Activated naive CD4-positive, alpha-beta T cell treated with anti-CD3 and anti-CD28 coated beads, Interleukin-2, amount 10 ng/mL, durations not matched to agents 7 days and 5 days (primary cell): Measurements from ENCODE around the gene TPK1.
"Not testable (repeated sequence)": the region's sequence is repeated elsewhere in the genome, so short reads cannot be mapped to it uniquely, and the experiment has no call there.

Source experiments
- CTCF ChIA-PET: fragments of 350-600 bp; sonication (Branson Sonifier 250); formaldehyde crosslinking; loops from one replicate; lab custom pipeline; 2021; ENCODE audit warnings: antibody characterized with exemption; lab: Charles Lee
- DNase-seq: peaks from one replicate; pipeline ENCODE4 v3.0.0-alpha.2; 2020
- H3K27ac Mint-ChIP-seq: one replicate; pipeline ENCODE4 v1.8.0; 2021; ENCODE audit warnings: mild to moderate bottlenecking, moderate library complexity, mixed read lengths
- H3K27me3 Mint-ChIP-seq: one replicate; pipeline ENCODE4 v1.8.0; 2021; ENCODE audit warnings: mild to moderate bottlenecking, mixed read lengths
- H3K36me3 Mint-ChIP-seq: one replicate; pipeline ENCODE4 v1.8.0; 2021; ENCODE audit warnings: mixed read lengths
- H3K4me1 Mint-ChIP-seq: one replicate; pipeline ENCODE4 v1.8.0; 2021; ENCODE audit warnings: mixed read lengths
- H3K4me3 Mint-ChIP-seq: one replicate; pipeline ENCODE4 v1.8.0; 2021; ENCODE audit warnings: mild to moderate bottlenecking, moderate library complexity, mixed read lengths
- H3K9me3 Mint-ChIP-seq: one replicate; pipeline ENCODE4 v1.8.0; 2021; ENCODE audit warnings: mixed read lengths

The TPK1 gene

GRCh38 chr7:144575456-144575855 lies 260.4 kb downstream of the TPK1 start:
- H3K27ac Mint-ChIP-seq = no peak overlapping the region

DNA sequence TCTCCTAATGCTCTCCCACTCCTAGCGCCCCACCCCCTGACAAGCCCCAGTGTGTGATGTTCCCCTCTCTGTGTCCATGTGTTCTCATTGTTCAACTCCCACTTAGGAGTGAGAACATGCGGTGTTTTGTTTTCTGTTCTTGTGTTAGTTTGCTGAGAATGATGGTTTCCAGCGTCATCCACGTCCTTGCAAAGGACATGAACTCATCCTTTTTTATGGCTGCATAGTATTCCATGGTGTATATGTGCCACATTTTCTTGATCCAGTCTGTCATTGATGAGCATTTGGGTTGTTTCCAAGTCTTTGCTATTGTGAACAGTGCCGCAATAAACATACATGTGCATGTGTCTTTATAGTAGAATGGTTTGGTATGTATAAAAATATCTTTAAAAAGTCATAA lies 261.1 kb downstream of the TPK1 start:
- DNase-seq, H3K4me1 Mint-ChIP-seq, H3K4me3 Mint-ChIP-seq, H3K27me3 Mint-ChIP-seq, H3K27ac Mint-ChIP-seq, CTCF ChIA-PET, H3K9me3 Mint-ChIP-seq, H3K36me3 Mint-ChIP-seq: not testable (repeated sequence)

More at GRCh38 chr7:144575456-144575855, 260.4 kb downstream of the TPK1 start:
- no peak overlapping the region for H3K4me3 Mint-ChIP-seq
- CTCF ChIA-PET = no interaction called here
- H3K4me1 Mint-ChIP-seq = no peaks in the 10 kb centered on the region
- H3K9me3 Mint-ChIP-seq = no peaks in the 10 kb centered on the region
- no peaks in the 10 kb centered on the region for H3K27me3 Mint-ChIP-seq
- no peaks in the 10 kb centered on the region for H3K36me3 Mint-ChIP-seq
- DNase-seq = no peak

GRCh38 chr7:144568233-144568632 lies 267.6 kb downstream of the TPK1 start:
- no peak for DNase-seq
- Mint-ChIP-seq H3K27me3 (no peaks in the 10 kb centered on the region), H3K36me3 (no peaks in the 10 kb centered on the region), H3K4me3 (no peak overlapping the region), H3K9me3 (no peaks in the 10 kb centered on the region), H3K4me1 (no peaks in the 10 kb centered on the region), H3K27ac (no peak overlapping the region)
- CTCF ChIA-PET = no interaction called here

- DNase-seq = no peak
- H3K36me3 Mint-ChIP-seq = no peaks in the 10 kb centered on the region
- H3K9me3 Mint-ChIP-seq = no peaks in the 10 kb centered on the region
- H3K4me3 Mint-ChIP-seq = no peak overlapping the region
- H3K27me3 Mint-ChIP-seq = no peaks in the 10 kb centered on the region
- no peaks in the 10 kb centered on the region for H3K4me1 Mint-ChIP-seq
- no peak overlapping the region for H3K27ac Mint-ChIP-seq
- CTCF ChIA-PET = no interaction called here
Observed at GRCh38 chr7:144565586-144565985, 270.3 kb downstream of the TPK1 start.

DNA sequence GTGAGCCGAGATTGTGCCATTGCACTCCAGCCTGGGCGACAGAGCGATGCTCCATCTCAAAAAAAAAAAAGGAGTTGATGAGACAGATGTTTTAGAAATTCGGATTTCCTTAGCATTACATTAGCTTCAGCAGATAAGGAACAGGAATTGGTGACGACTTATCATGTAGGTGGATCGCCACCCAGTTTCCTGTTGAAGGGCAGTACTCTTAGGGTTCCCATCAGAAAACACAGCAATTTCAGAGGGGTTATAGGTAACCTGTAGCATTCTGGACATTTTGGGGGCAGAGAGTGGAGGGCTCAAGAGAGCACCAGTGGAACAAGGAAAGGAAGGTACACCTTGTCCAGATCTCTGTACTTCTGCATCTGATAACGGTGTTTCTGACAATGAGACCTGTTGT lies 286.0 kb downstream of the TPK1 start:
- Mint-ChIP-seq H3K27me3 (no peaks in the 10 kb centered on the region), H3K36me3 (no peaks in the 10 kb centered on the region), H3K27ac (no peak overlapping the region), H3K4me3 (no peak overlapping the region), H3K4me1 (no peaks in the 10 kb centered on the region), H3K9me3 (no peaks in the 10 kb centered on the region)
- DNase-seq = no peak
- CTCF ChIA-PET = no interaction called here

GRCh38 chr7:144548556-144548955 lies 287.3 kb downstream of the TPK1 start:
- H3K4me1 Mint-ChIP-seq = no peaks in the 10 kb centered on the region
- no peak overlapping the region for H3K4me3 Mint-ChIP-seq
- H3K9me3 Mint-ChIP-seq = no peaks in the 10 kb centered on the region
- CTCF ChIA-PET = no interaction called here
- H3K27ac Mint-ChIP-seq = no peak overlapping the region
- no peaks in the 10 kb centered on the region for H3K36me3 Mint-ChIP-seq
- H3K27me3 Mint-ChIP-seq = no peaks in the 10 kb centered on the region
- no peak for DNase-seq

GRCh38 chr7:144547888-144548287 lies 288.0 kb downstream of the TPK1 start:
- H3K4me1 Mint-ChIP-seq = no peaks in the 10 kb centered on the region
- no peak overlapping the region for H3K4me3 Mint-ChIP-seq
- CTCF ChIA-PET = no interaction called here
- no peaks in the 10 kb centered on the region for H3K27me3 Mint-ChIP-seq
- no peak overlapping the region for H3K27ac Mint-ChIP-seq
- no peaks in the 10 kb centered on the region for H3K36me3 Mint-ChIP-seq
- H3K9me3 Mint-ChIP-seq = no peaks in the 10 kb centered on the region
- DNase-seq = no peak

DNA sequence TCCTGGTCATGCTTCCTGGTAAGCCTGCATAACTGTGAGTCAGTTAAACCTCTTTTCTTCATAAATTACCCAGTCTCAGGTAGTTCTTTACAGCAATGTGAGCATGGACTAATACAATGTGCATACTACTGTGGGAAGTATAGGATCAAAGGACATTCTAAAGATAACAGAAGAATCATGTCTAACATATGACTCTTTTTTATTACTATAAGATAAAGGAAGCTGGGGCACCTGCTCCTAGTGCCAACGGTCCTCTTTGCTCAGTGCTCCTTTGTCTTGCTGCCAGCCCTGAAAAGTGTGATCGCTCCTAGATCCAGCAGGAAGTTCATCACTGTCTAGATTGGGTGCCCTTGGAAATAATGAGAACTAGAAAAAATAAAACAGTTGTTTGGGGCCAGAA lies 289.1 kb downstream of the TPK1 start:
- CTCF ChIA-PET = no interaction called here
- no peaks in the 10 kb centered on the region for H3K4me1 Mint-ChIP-seq
- no peak overlapping the region for H3K4me3 Mint-ChIP-seq
- H3K9me3 Mint-ChIP-seq = no peaks in the 10 kb centered on the region
- no peak for DNase-seq
- no peak overlapping the region for H3K27ac Mint-ChIP-seq
- H3K27me3 Mint-ChIP-seq = no peaks in the 10 kb centered on the region
- no peaks in the 10 kb centered on the region for H3K36me3 Mint-ChIP-seq

DNA sequence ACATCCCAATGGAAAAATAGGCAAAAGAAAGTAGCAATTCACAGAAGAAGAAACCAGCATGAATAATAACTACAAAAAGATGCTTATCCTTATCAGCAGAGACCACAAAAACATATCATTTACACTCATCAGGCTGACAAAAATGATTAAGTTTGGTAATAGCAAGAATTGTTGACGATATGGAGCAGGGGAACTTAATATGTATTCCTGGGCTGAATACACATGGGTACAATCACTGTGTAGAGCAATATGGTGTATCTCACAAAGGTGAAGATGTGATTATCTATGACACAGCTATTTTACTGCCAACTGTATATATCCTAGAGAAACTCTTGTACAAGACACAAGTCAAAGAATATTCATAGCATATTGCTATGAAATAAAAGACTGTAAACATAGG lies 290.5 kb downstream of the TPK1 start:
- Mint-ChIP-seq H3K4me1 (no peaks in the 10 kb centered on the region), H3K27ac (no peak overlapping the region), H3K4me3 (no peak overlapping the region), H3K27me3 (no peaks in the 10 kb centered on the region), H3K9me3 (no peaks in the 10 kb centered on the region), H3K36me3 (no peaks in the 10 kb centered on the region)
- CTCF ChIA-PET = no interaction called here
- no peak for DNase-seq

- no peak overlapping the region for H3K4me3 Mint-ChIP-seq
- CTCF ChIA-PET = interaction anchor here (0.6 kb wide), 1 partner anchor 62 kb away, joined by 4 read pairs; no protein-coding TSS in a partner anchor
- H3K36me3 Mint-ChIP-seq = no peaks in the 10 kb centered on the region
- DNase-seq = no peak
- H3K27me3 Mint-ChIP-seq = no peaks in the 10 kb centered on the region
- no peak overlapping the region for H3K27ac Mint-ChIP-seq
- H3K4me1 Mint-ChIP-seq = no peaks in the 10 kb centered on the region
- H3K9me3 Mint-ChIP-seq = peaks cover 3% of the 10 kb centered on the region
Observed at GRCh38 chr7:144534655-144535395, 301.0 kb downstream of the TPK1 start.

DNA sequence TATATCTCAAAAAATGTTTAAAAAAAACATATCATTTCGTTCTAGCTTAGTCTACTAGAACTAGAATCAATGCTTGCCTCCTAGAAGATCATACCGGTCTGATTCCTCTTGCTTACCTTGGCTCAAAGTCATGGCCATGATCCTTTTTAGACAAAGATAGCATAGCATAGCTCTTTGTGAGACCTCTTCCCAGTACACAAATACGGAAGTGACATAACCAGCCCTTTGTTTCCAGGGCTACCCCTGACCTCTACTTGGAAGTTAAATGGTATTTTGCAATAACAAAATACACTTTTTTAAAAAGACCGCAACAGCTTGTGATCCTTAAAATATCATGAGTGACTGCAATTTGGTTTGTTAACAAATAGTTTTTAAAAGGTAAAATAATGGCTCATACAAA lies 301.7 kb downstream of the TPK1 start:
- CTCF ChIA-PET = no interaction called here
- DNase-seq = no peak
- Mint-ChIP-seq H3K9me3 (peaks cover 3% of the 10 kb centered on the region), H3K27ac (no peak overlapping the region), H3K4me1 (peaks cover 2% of the 10 kb centered on the region), H3K36me3 (no peaks in the 10 kb centered on the region), H3K27me3 (no peaks in the 10 kb centered on the region), H3K4me3 (no peak overlapping the region)

DNA sequence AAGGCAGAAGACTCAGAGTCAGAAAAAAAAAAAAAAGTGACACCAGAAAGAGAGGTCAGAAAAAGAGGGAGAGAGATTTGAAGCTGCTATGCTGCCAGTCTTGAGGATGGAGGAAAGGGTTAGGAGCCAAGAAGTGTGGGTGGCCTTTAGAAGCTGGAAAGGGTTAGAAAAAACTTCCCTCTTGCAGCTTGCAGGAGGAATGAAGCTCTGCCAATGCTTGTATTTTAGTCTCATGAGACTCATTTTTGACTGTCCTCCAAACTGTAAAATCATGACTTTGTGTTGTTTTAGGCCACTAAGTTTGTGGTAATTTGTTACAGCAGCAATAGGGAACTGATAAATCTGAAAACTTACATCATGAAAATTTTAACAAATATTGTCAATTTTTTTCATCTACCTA lies 304.7 kb downstream of the TPK1 start:
- Mint-ChIP-seq H3K27me3 (no peaks in the 10 kb centered on the region), H3K4me3 (no peak overlapping the region), H3K36me3 (no peaks in the 10 kb centered on the region), H3K9me3 (peaks cover 3% of the 10 kb centered on the region), H3K27ac (no peak overlapping the region), H3K4me1 (peaks cover 4% of the 10 kb centered on the region)
- CTCF ChIA-PET = no interaction called here
- DNase-seq = no peak

DNA sequence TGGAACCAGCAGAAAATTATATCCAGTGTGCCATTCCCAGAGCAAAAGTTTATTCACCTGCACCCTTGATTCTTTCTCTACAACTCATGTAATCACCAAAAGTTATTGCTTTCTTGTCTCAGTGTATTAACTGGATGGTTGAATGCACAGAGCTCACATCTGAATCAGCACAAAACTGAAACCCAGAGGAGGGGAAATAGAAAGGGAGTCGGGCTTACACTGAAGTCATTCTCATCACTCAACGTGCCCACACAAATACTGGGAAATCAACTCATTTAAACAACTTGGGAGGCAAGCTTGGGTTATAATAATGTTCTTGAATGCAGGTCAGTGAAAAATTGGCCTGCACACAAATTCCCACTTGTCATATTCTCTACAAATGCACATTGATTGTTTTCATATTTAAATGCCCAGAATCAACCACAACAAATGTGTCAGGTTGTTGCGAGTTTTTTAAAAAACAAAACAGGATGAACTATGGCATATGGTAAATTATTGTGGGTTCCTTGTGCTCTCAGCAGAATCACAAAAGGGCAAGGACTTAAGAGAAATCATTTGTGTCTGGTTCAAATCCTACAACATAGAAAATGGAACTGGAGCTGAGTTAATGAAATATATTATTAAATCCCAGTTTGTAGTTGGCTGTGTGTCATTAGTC lies 306.5 kb downstream of the TPK1 start:
- no peak for DNase-seq
- H3K27me3 Mint-ChIP-seq = no peaks in the 10 kb centered on the region
- CTCF ChIA-PET = no interaction called here
- H3K9me3 Mint-ChIP-seq = no peaks in the 10 kb centered on the region
- no peak overlapping the region for H3K4me3 Mint-ChIP-seq
- peaks cover 4% of the 10 kb centered on the region for H3K4me1 Mint-ChIP-seq
- H3K36me3 Mint-ChIP-seq = no peaks in the 10 kb centered on the region
- H3K27ac Mint-ChIP-seq = no peak overlapping the region

- Mint-ChIP-seq H3K27me3 (no peaks in the 10 kb centered on the region), H3K36me3 (no peaks in the 10 kb centered on the region)
Observed at GRCh38 chr7:144528536-144529045, 307.3 kb downstream of the TPK1 start.

DNA sequence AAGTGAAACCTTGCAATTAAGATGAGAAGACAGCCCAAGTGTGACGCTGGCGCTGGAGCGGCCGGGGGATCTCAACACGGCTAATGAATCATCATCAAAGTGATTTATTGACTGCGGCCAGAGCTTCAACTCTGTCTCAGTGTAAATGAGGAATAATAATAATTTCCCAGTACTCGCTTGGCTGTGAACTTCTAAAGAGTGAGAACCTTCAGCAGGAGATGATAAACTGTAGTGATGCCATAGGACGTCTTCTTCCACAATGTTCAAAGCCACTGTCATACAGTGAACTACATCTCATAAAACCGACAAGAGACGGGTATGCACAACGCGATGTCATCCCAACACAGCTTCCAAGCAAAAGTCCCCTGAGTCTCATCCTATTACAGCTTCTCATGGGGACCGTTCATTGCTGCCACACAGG lies 308.8 kb downstream of the TPK1 start:
- CTCF ChIA-PET = no interaction called here
- Mint-ChIP-seq H3K4me3 (no peak overlapping the region), H3K9me3 (no peaks in the 10 kb centered on the region), H3K27me3 (no peaks in the 10 kb centered on the region), H3K36me3 (no peaks in the 10 kb centered on the region), H3K27ac (no peak overlapping the region), H3K4me1 (peaks cover 4% of the 10 kb centered on the region)
- DNase-seq = no peak

More at GRCh38 chr7:144528536-144529045, 307.3 kb downstream of the TPK1 start:
- CTCF ChIA-PET = no interaction called here
- Mint-ChIP-seq H3K4me1 (peaks cover 4% of the 10 kb centered on the region), H3K9me3 (no peaks in the 10 kb centered on the region), H3K27ac (no peak overlapping the region), H3K4me3 (no peak overlapping the region)
- no peak for DNase-seq
